ENCODE results near the gene MX1. TPM values are rescaled to one million over a fixed set of nuclear protein-coding genes. Genes with fewer than 3 reads are reported as not detected.

Gene MX1
- total and polyA plus RNA-seq, 2 of the 13 experiments (the other 11 are each of a cell fraction or from before 2014, with no cell fraction given) = 2.6 to 5.8 TPM

DNA sequence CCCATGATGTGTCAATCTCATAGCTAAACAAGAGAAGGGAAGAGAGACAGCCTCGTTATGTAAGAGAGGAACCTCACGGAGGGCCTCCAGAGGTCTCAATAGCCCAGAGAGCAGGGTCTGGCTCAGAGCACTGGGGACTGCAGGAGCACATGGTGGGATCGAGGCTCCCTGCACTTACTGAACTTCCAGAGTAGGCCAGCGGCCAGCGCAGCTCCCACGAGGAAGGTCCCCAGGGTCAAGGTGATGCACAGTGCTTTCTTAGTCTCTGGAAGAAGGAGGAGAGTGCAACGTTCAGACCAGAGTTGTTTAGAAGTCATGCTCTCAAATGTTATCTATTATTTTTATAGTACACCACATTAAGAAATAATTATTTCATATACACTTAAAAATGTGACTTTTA is 63.3 kb downstream of the MX1 start:
- Histone ChIP-seq H4K20me1 (ENCODE audit: insufficient read depth, low read length) (no peaks in the 10 kb centered on the region), H3K79me2 (ENCODE audit: insufficient read depth, low read length) (no peaks in the 10 kb centered on the region), H3K9me3 (ENCODE audit: low read length) (no peaks in the 10 kb centered on the region), H3K4me2 (ENCODE audit: low read depth, low read length) (no peak overlapping the region), H3K4me3 (replicated peaks in 1 of 3; ENCODE audit: insufficient read depth in 1 of 3, low read depth in 2 of 3, low read length in 3 of 3) (no peak overlapping the region), H3K36me3 (replicated peaks in 1 of 2; ENCODE audit: control insufficient read depth in 1 of 2, insufficient read depth in 2 of 2, low read length in 2 of 2) (no peaks in the 10 kb centered on the region), H3K4me1 (ENCODE audit: insufficient read depth, low read length) (peaks cover 12% of the 10 kb centered on the region), H3K9ac (ENCODE audit: insufficient read depth, low read depth, low read length) (no peak overlapping the region), H2AFZ (ENCODE audit: low read length) (no peak overlapping the region), H3K27ac (ENCODE audit: extremely low read length, insufficient read depth, low read length) (no peak overlapping the region), H3K27me3 (ENCODE audit: control insufficient read depth in 1 of 2, insufficient read depth in 2 of 2, low read length in 2 of 2) (no peaks in the 10 kb centered on the region)
- ChIA-PET POLR2A (no interaction called here), CTCF (ENCODE audit: low intra/inter-chr PET ratio, low total read pairs) (no interaction called here)
- no peak for DNase-seq (ENCODE audit: low spot score)
- TF ChIP-seq ZNF674 (CRISPR knock-in tag; IDR thresholded peaks at IDR 0.05; ENCODE audit: low read depth) (no peak), ZNF430 (CRISPR knock-in tag; IDR thresholded peaks at IDR 0.05) (no peak), MEIS2 (CRISPR knock-in tag; IDR thresholded peaks at IDR 0.05) (no peak), POLR2AphosphoS5 (IDR thresholded peaks at IDR 0.05; ENCODE audit: low read depth, low read length) (no peak)
- TF ChIP-seq, protein P1, sequence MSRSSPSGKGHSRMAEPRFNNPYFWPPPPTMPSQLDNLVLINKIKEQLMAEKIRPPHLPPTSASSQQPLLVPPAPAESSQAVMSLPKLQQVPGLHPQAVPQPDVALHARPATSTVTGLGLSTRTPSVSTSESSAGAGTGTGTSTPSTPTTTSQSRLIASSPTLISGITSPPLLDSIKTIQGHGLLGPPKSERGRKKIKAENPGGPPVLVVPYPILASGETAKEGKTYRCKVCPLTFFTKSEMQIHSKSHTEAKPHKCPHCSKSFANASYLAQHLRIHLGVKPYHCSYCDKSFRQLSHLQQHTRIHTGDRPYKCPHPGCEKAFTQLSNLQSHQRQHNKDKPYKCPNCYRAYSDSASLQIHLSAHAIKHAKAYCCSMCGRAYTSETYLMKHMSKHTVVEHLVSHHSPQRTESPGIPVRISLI (CRISPR knock-in tag; IDR thresholded peaks at IDR 0.05; ENCODE audit: borderline replicate concordance) = no peak
- TF ChIP-seq, protein P2, sequence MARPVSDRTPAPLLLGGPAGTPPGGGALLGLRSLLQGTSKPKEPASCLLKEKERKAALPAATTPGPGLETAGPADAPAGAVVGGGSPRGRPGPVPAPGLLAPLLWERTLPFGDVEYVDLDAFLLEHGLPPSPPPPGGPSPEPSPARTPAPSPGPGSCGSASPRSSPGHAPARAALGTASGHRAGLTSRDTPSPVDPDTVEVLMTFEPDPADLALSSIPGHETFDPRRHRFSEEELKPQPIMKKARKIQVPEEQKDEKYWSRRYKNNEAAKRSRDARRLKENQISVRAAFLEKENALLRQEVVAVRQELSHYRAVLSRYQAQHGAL (CRISPR knock-in tag; IDR thresholded peaks at IDR 0.05; ENCODE audit: not compliant biosample characterization) = no peak
- intact Hi-C loops (cut with micrococcal nuclease; ENCODE audit: unreplicated experiment) = no loop called here
- no peak for FAIRE-seq
- in situ Hi-C loops (cut with HindIII; ENCODE audit: extremely low pct_ligation_motif_present, low pct_unique_long_range_greater_than_20kb) = no loop called here
- WGBS (ENCODE audit: low lambda C conversion rate) = 69% methylated on average over 7 of the region's 7 CpGs
- BruUV-seq (replicated peaks) = no TSS peak
- no peak for ATAC-seq

DNA sequence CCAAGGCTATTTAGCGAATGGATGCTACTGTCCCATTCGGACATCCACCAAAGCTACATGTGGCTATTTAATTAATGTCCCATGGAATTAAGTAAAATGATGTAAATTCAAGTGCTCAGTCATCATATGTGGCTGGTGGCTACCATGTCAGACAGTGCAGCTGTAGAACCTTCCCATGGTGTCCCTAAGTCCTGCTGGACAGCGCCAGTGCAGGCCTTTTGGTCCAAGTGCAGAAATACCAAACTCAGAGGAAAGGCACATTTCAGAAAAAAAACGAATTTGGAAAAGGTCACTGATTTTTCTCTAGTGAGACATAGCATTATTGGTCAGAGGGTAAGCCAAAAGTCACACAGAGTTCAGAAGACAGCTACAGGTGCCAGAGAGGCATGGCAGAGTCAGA is 64.3 kb downstream of the MX1 start:
- in situ Hi-C loops (cut with HindIII; ENCODE audit: extremely low pct_ligation_motif_present, low pct_unique_long_range_greater_than_20kb) (no loop called here), intact Hi-C loops (cut with micrococcal nuclease; ENCODE audit: unreplicated experiment) (no loop called here)
- H3K4me1 ChIP-seq (ENCODE audit: insufficient read depth, low read length) = peaks cover 12% of the 10 kb centered on the region
- H3K27ac ChIP-seq (ENCODE audit: extremely low read length, insufficient read depth, low read length) = no peak overlapping the region
- H3K36me3 ChIP-seq (replicated peaks in 1 of 2; ENCODE audit: control insufficient read depth in 1 of 2, insufficient read depth in 2 of 2, low read length in 2 of 2) = no peaks in the 10 kb centered on the region
- DNase-seq (ENCODE audit: low spot score) = no peak
- no peak overlapping the region for H3K4me3 ChIP-seq (replicated peaks in 1 of 3; ENCODE audit: insufficient read depth in 1 of 3, low read depth in 2 of 3, low read length in 3 of 3)
- WGBS (ENCODE audit: low lambda C conversion rate) = 65% methylated on average over 4 of the region's 4 CpGs
- H2AFZ ChIP-seq (ENCODE audit: low read length) = no peak overlapping the region
- H3K79me2 ChIP-seq (ENCODE audit: insufficient read depth, low read length) = no peaks in the 10 kb centered on the region
- ChIA-PET CTCF (ENCODE audit: low intra/inter-chr PET ratio, low total read pairs) (no interaction called here), POLR2A (no interaction called here)
- no peaks in the 10 kb centered on the region for H4K20me1 ChIP-seq (ENCODE audit: insufficient read depth, low read length)
- ATAC-seq = no peak
- no peaks in the 10 kb centered on the region for H3K27me3 ChIP-seq (ENCODE audit: control insufficient read depth in 1 of 2, insufficient read depth in 2 of 2, low read length in 2 of 2)
- no peak overlapping the region for H3K4me2 ChIP-seq (ENCODE audit: low read depth, low read length)
- BruUV-seq (replicated peaks) = no TSS peak
- no peaks in the 10 kb centered on the region for H3K9me3 ChIP-seq (ENCODE audit: low read length)
- H3K9ac ChIP-seq (ENCODE audit: insufficient read depth, low read depth, low read length) = no peak overlapping the region
- no peak for FAIRE-seq
- TF ChIP-seq, protein P3, sequence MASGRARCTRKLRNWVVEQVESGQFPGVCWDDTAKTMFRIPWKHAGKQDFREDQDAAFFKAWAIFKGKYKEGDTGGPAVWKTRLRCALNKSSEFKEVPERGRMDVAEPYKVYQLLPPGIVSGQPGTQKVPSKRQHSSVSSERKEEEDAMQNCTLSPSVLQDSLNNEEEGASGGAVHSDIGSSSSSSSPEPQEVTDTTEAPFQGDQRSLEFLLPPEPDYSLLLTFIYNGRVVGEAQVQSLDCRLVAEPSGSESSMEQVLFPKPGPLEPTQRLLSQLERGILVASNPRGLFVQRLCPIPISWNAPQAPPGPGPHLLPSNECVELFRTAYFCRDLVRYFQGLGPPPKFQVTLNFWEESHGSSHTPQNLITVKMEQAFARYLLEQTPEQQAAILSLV (CRISPR knock-in tag; IDR thresholded peaks at IDR 0.05; ENCODE audit: borderline replicate concordance) = no peak
- TF ChIP-seq, protein P4, sequence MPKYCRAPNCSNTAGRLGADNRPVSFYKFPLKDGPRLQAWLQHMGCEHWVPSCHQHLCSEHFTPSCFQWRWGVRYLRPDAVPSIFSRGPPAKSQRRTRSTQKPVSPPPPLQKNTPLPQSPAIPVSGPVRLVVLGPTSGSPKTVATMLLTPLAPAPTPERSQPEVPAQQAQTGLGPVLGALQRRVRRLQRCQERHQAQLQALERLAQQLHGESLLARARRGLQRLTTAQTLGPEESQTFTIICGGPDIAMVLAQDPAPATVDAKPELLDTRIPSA (CRISPR knock-in tag; IDR thresholded peaks at IDR 0.05; ENCODE audit: borderline replicate concordance) = no peak
- TF ChIP-seq, protein P5, sequence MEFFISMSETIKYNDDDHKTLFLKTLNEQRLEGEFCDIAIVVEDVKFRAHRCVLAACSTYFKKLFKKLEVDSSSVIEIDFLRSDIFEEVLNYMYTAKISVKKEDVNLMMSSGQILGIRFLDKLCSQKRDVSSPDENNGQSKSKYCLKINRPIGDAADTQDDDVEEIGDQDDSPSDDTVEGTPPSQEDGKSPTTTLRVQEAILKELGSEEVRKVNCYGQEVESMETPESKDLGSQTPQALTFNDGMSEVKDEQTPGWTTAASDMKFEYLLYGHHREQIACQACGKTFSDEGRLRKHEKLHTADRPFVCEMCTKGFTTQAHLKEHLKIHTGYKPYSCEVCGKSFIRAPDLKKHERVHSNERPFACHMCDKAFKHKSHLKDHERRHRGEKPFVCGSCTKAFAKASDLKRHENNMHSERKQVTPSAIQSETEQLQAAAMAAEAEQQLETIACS (CRISPR knock-in tag; IDR thresholded peaks at IDR 0.05) = no peak
- TF ChIP-seq, protein P6, sequence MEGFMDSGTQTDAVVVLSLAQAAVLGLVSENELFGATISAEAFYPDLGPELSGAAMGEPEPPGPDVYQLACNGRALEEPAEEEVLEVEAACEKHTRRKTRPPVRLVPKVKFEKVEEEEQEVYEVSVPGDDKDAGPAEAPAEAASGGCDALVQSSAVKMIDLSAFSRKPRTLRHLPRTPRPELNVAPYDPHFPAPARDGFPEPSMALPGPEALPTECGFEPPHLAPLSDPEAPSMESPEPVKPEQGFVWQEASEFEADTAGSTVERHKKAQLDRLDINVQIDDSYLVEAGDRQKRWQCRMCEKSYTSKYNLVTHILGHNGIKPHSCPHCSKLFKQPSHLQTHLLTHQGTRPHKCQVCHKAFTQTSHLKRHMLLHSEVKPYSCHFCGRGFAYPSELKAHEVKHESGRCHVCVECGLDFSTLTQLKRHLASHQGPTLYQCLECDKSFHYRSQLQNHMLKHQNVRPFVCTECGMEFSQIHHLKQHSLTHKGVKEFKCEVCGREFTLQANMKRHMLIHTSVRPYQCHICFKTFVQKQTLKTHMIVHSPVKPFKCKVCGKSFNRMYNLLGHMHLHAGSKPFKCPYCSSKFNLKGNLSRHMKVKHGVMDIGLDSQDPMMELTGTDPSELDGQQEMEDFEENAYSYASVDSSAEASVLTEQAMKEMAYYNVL (CRISPR knock-in tag; IDR thresholded peaks at IDR 0.05; ENCODE audit: borderline replicate concordance) = no peak

Data from HepG2 (cell line).